Activated T-cell treated with anti-CD3 and anti-CD28 coated beads, Interleukin-2, amount 50 U/mL, for 72 hours (primary cell): Measurements from ENCODE around the gene MACIR. TPM values are rescaled to one million over a fixed set of nuclear protein-coding genes. Genes with fewer than 3 reads are reported as not detected.

ENCODE experiments used
- ATAC-seq, 2 donors: fragments of 150-1000 bp; cut with Tn5 transposase; replicated peaks in 1 of 2; 2 replicates each; pipeline ENCODE4 v1.10.0; 2021; ENCODE audit warnings: moderate library complexity in 2 of 2, mild to moderate bottlenecking in 1 of 2
- DNase-seq, 2 donors: peaks; one replicate each; pipeline ENCODE4 v3.0.0; 2021 to 2022; ENCODE audit warnings: mixed read lengths in 1 of 2
- H3K27ac Mint-ChIP-seq: one replicate; pipeline ENCODE4 v1.8.0; 2022; ENCODE audit warnings: mild to moderate bottlenecking, moderate library complexity, mixed read lengths
- H3K27me3 Mint-ChIP-seq: one replicate; pipeline ENCODE4 v1.8.0; 2022; ENCODE audit warnings: low read depth, mixed read lengths
- H3K36me3 Mint-ChIP-seq, 2 donors: one replicate each; pipeline ENCODE4 v1.8.0; 2022; ENCODE audit warnings: mixed read lengths in 2 of 2, mild to moderate bottlenecking in 1 of 2; ENCODE audit not compliant: insufficient read depth in 2 of 2
- H3K4me1 Mint-ChIP-seq: one replicate; pipeline ENCODE4 v1.8.0; 2022; ENCODE audit warnings: low read depth, mixed read lengths
- H3K4me3 Mint-ChIP-seq, 2 donors: one replicate each; pipeline ENCODE4 v1.8.0; 2022; ENCODE audit warnings: mild to moderate bottlenecking in 2 of 2, mixed read lengths in 2 of 2, moderate library complexity in 2 of 2
- H3K9me3 Mint-ChIP-seq, 2 donors: one replicate each; pipeline ENCODE4 v1.8.0; 2022; ENCODE audit warnings: mixed read lengths in 2 of 2
- total RNA-seq, 2 donors: library from RNA; stranded (reverse); gene quantifications; one replicate each; pipeline ENCODE4 v1.2.3, GENCODE V29; 2022

MACIR gene
- total RNA-seq, 2 donors from 2014 or later: 6.0 to 6.4 TPM

DNA sequence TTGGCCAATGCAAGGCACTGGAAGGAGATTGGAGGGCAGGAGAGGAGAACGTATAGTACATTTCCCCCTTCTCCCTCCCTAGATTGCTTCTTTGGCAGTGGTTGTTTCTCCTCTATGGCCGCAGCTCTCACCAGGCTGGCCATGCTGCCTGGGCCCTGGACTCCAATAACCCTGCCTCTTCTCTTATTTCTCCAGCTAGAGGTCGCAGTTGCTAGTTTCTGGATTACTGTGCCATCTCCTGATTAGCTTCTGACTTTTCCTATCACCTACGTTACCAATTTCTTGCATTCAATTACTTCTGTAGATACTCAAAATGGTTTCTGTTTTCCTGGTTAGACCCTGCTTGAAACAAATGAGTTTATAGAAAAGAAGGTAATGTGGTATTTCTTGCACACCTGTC is 2.4 kb upstream of the MACIR start:
- H3K27ac Mint-ChIP-seq: no peak overlapping the region
- DNase-seq: no peak
- no peak overlapping the region for H3K4me3 Mint-ChIP-seq
- H3K36me3 Mint-ChIP-seq: no peaks in the 10 kb centered on the region
- H3K9me3 Mint-ChIP-seq: no peaks in the 10 kb centered on the region
- H3K4me1 Mint-ChIP-seq: peaks cover 13% of the 10 kb centered on the region
- no peak for ATAC-seq
- peaks cover 28% of the 10 kb centered on the region for H3K27me3 Mint-ChIP-seq

DNA sequence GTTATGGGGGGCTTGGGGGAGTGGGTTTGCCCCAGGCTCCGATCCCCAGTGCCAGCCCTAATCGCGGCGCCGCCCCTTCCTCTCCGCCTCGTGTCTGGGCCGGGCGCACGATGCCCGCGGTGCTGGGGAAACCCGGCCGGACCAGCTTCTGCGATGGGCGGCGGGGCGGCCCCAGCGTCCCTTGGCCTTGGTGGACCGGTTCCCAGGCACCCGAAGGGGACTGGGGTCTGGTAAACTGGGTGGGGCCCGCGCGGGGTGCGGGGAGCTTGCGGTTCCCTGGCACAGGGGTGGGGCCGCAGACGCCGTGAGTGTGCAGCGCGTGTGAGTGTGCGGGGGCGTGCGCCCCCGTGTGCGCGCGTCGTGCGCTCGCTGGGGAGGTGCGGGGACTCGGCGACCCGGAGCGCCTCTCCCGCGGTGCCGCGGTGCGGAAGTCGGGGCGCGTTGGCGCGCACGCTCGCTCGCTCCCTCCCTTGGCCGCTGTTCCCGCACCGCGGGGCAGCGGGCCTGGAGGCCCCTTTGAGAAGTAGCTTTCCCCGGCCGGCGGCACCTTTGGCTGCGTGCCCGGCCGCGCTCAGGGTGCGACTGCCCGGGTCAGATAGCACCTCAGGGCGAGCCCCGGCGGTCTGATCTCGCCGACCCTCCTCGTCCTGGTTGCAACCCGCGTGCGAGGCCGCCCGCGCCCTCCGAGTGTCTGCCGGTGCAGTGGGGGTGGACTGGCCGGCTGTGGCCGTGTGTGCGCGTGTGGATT is 568 bp downstream of the MACIR start:
- peaks cover 10% of the 10 kb centered on the region for H3K27me3 Mint-ChIP-seq
- no peaks in the 10 kb centered on the region for H3K9me3 Mint-ChIP-seq
- peaks cover 29% of the 10 kb centered on the region for H3K4me1 Mint-ChIP-seq
- H3K4me3 Mint-ChIP-seq: peak overlapping the region; percentile 80 to 87
- H3K36me3 Mint-ChIP-seq: no peaks in the 10 kb centered on the region
- H3K27ac Mint-ChIP-seq: no peak overlapping the region
- peak; percentile 71 to 75 for DNase-seq
- peak; percentile 61 to 66 for ATAC-seq

GRCh38 chr5:103259705-103260355 is 1.3 kb downstream of the MACIR start:
- H3K4me1 Mint-ChIP-seq: peaks cover 29% of the 10 kb centered on the region
- DNase-seq: no peak
- no peak for ATAC-seq
- no peaks in the 10 kb centered on the region for H3K9me3 Mint-ChIP-seq
- peaks cover 4% of the 10 kb centered on the region for H3K27me3 Mint-ChIP-seq
- no peak overlapping the region for H3K27ac Mint-ChIP-seq
- no peaks in the 10 kb centered on the region for H3K36me3 Mint-ChIP-seq
- peak overlapping the region; percentile 80 to 87 for H3K4me3 Mint-ChIP-seq

- H3K36me3 Mint-ChIP-seq: no peaks in the 10 kb centered on the region
- no peak for ATAC-seq
- H3K4me1 Mint-ChIP-seq: peaks cover 29% of the 10 kb centered on the region
- H3K27ac Mint-ChIP-seq: no peak overlapping the region
- no peaks in the 10 kb centered on the region for H3K9me3 Mint-ChIP-seq
- no peaks in the 10 kb centered on the region for H3K27me3 Mint-ChIP-seq
- DNase-seq: no peak
- H3K4me3 Mint-ChIP-seq: peak overlapping the region in 1 of 2 donors; percentile 80
Measured at GRCh38 chr5:103260951-103261350, 2.4 kb downstream of the MACIR start.

GRCh38 chr5:103262422-103262871 is 3.9 kb downstream of the MACIR start:
- Mint-ChIP-seq H3K4me3 (no peak overlapping the region), H3K27ac (peak overlapping the region; percentile 73), H3K9me3 (no peaks in the 10 kb centered on the region), H3K27me3 (no peaks in the 10 kb centered on the region), H3K4me1 (peaks cover 29% of the 10 kb centered on the region), H3K36me3 (peaks cover 2% of the 10 kb centered on the region in 2 donors)
- DNase-seq: no peak
- ATAC-seq: no peak

DNA sequence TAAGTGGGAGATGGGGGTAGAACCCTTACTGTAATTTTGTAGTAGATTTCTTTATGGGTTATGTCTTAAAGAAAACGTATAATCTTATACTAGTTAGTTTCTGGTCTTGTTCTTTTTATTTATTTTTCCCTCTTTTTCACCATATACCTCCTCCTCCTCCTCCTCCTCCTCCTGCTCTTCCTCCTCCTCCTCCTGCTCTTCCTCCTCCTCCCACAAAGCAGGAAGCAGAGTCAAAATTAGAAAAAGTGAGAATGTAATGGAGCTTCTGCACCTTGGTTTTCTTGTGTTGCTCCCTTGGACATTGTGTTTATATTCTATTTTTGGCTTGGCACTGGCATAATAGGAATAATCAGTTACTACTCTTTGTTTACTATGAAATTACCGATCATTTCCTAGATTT is 4.5 kb downstream of the MACIR start:
- no peak overlapping the region for H3K27ac Mint-ChIP-seq
- H3K4me1 Mint-ChIP-seq: peaks cover 29% of the 10 kb centered on the region
- DNase-seq (no peak), ATAC-seq (no peak)
- no peak overlapping the region for H3K4me3 Mint-ChIP-seq
- H3K9me3 Mint-ChIP-seq: no peaks in the 10 kb centered on the region
- no peaks in the 10 kb centered on the region for H3K27me3 Mint-ChIP-seq
- H3K36me3 Mint-ChIP-seq: peaks cover 2% of the 10 kb centered on the region in 2 donors

DNA sequence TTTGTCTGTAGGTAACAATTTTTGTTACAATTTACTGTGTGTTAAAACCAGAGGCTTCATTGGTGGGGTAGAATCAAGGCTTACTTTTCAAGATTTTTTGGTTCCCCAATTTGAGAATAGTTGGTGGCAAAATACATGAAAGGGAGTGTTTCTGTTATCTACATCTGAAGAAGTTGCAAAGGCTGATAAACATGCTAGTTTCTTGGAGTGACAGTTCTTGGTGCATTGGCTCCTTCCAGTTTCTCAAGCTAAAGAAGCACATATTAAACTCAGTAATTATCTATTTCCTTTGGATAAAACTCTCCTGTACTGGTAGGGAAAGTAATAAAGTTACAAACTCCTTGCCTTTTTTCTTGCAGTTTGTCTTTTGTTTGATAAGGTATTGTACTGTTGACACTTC is 5.9 kb downstream of the MACIR start:
- Mint-ChIP-seq H3K9me3 (no peaks in the 10 kb centered on the region), H3K4me1 (peaks cover 29% of the 10 kb centered on the region), H3K4me3 (no peak overlapping the region), H3K27me3 (no peaks in the 10 kb centered on the region), H3K27ac (no peak overlapping the region), H3K36me3 (peaks cover 2 to 4% of the 10 kb centered on the region in 2 donors)
- DNase-seq (no peak), ATAC-seq (no peak)

GRCh38 chr5:103270581-103270980 is 12.0 kb downstream of the MACIR start:
- DNase-seq (no peak), ATAC-seq (no peak)
- H3K9me3 Mint-ChIP-seq: no peaks in the 10 kb centered on the region
- peak overlapping the region in 1 of 2 donors; percentile 9 for H3K4me3 Mint-ChIP-seq
- H3K4me1 Mint-ChIP-seq: peaks cover 8% of the 10 kb centered on the region
- H3K27ac Mint-ChIP-seq: no peak overlapping the region
- H3K27me3 Mint-ChIP-seq: no peaks in the 10 kb centered on the region
- H3K36me3 Mint-ChIP-seq: peaks cover 4% of the 10 kb centered on the region in 2 donors

GRCh38 chr5:103271570-103272289 is 13.2 kb downstream of the MACIR start:
- Mint-ChIP-seq H3K27me3 (no peaks in the 10 kb centered on the region), H3K9me3 (no peaks in the 10 kb centered on the region), H3K27ac (no peak overlapping the region), H3K4me1 (peaks cover 8% of the 10 kb centered on the region), H3K4me3 (peak overlapping the region; percentile 44 to 69), H3K36me3 (peaks cover 1 to 11% of the 10 kb centered on the region in 2 donors)
- ATAC-seq: no peak
- DNase-seq: no peak

- Mint-ChIP-seq H3K9me3 (no peaks in the 10 kb centered on the region), H3K4me1 (peaks cover 8% of the 10 kb centered on the region), H3K27me3 (no peaks in the 10 kb centered on the region), H3K4me3 (no peak overlapping the region), H3K36me3 (peaks cover 1 to 11% of the 10 kb centered on the region in 2 donors), H3K27ac (no peak overlapping the region)
- DNase-seq (no peak), ATAC-seq (no peak)
Measured at GRCh38 chr5:103272377-103272776, 13.8 kb downstream of the MACIR start.

- DNase-seq: no peak
- no peaks in the 10 kb centered on the region for H3K9me3 Mint-ChIP-seq
- H3K4me1 Mint-ChIP-seq: peaks cover 8% of the 10 kb centered on the region
- ATAC-seq: no peak
- no peak overlapping the region for H3K27ac Mint-ChIP-seq
- H3K27me3 Mint-ChIP-seq: no peaks in the 10 kb centered on the region
- no peak overlapping the region for H3K4me3 Mint-ChIP-seq
- peaks cover 0 to 11% of the 10 kb centered on the region in 2 donors for H3K36me3 Mint-ChIP-seq
Measured at GRCh38 chr5:103273952-103274351, 15.4 kb downstream of the MACIR start.

DNA sequence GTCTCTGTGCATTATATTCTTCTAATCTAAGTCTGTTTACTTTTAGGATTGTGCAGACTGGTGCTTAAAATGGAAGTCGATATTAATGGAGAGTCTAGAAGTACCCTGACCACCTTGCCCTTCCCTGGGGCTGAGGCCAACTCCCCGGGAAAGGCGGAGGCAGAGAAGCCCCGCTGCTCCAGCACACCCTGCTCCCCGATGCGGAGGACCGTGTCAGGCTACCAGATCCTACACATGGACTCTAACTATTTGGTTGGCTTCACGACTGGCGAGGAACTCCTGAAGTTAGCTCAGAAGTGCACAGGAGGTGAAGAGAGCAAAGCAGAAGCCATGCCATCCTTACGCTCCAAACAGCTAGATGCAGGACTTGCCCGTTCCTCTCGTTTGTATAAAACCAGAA is 17.3 kb downstream of the MACIR start:
- Mint-ChIP-seq H3K9me3 (no peaks in the 10 kb centered on the region), H3K27me3 (no peaks in the 10 kb centered on the region), H3K27ac (no peak overlapping the region), H3K36me3 (peaks cover 0 to 11% of the 10 kb centered on the region in 2 donors), H3K4me1 (peaks cover 8% of the 10 kb centered on the region), H3K4me3 (no peak overlapping the region)
- no peak for ATAC-seq
- DNase-seq: no peak

DNA sequence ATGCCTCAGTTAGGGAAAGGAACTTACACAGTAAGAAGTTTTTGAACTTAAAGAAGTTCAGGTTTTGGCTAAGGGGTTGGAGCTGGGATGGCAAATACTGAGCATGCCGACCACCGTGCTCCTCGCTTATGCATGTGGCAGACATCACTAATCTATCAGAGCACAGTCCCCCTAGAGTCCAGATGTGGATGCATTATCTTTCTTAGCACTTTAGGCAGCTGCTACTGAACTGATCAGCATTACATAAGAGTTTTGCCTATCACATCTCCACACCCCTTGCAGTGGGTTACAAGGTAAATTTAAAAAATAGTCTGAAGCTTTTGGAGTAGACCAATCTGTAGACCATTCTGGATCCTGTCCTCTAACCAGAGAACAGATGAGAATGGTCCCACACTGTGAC is 22.4 kb downstream of the MACIR start:
- Mint-ChIP-seq H3K4me1 (no peaks in the 10 kb centered on the region), H3K27me3 (no peaks in the 10 kb centered on the region), H3K9me3 (no peaks in the 10 kb centered on the region), H3K36me3 (peaks cover 0 to 6% of the 10 kb centered on the region in 2 donors), H3K27ac (no peak overlapping the region), H3K4me3 (no peak overlapping the region)
- no peak for DNase-seq
- ATAC-seq: no peak
